Hematopoietic multipotent progenitor cell treated with erythropoietin and hydrocortisone succinate and interleukin-3 and kit ligand, for 8 days (in vitro differentiated cells): Measurements from ENCODE around the gene HLF.

ENCODE experiments used
- DNase-seq: peaks from one replicate; pipeline ENCODE4 v3.0.0-alpha.2; 2015

Gene HLF

DNA sequence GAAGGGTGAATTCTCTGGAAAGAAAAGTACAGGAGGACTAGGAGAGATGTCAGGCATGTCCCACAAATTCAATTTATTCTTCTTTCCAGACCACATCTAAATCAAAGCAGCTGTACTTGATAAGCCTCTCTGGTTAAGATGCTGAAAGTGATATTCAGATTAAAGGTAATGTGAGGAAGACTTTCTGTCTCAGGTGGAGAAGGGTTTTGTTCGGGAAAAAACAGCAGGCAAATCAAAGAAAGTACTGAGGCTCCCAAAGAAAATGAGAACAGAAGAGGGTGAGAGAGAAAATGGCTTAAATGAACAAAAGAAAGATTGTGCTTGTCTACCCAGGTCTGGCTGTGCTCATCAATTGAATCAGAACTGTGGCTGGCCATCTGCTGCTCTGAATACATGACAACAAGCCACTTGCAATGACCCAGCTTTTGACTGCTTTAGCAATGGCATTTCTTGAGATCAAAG is 101.3 kb downstream of the HLF start:
- DNase-seq, result no peak

DNA sequence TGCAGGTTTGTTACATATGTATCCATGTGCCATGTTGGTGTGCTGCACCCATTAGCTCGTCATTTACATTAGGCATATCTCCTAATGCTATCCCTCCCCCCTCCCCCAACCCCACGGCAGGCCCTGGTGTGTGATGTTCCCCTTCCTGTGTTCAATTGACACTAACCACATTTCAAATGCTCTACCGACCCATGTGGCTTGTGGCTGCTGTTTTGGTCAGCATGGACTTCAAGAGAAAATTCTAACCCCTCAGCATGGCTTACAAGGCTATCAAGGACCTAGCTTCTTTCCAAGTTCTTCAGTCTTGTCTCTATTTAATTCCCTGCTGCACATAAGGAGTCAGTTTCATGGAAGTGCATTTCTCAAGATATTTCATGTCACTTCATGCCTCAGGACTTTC is 103.9 kb downstream of the HLF start:
- DNase-seq, result no peak
